Endothelial cell of umbilical vein (primary cell): ENCODE measurements around the gene NEMP1. TPM values are rescaled to one million over a fixed set of nuclear protein-coding genes. Genes with fewer than 3 reads are reported as not detected.

Source experiments
- BruUV-seq: library from RNA; stranded (reverse); fragments of 400-500 nt; replicated peaks from 2 replicates; lab custom pipeline; 2021; lab: Mats Ljungman, UMichigan
- CTCF ChIA-PET: fragments of 300-600, 350-600 bp; sonication (Branson Sonifier 250); formaldehyde crosslinking; loops from one replicate; lab custom pipeline; 2021; ENCODE audit warnings: antibody characterized with exemption, inconsistent platforms; lab: Charles Lee
- POLR2A ChIA-PET: fragments of 300-600, 350-600 bp; sonication (Branson Sonifier 250); formaldehyde crosslinking; loops from one replicate; lab custom pipeline; 2021; ENCODE audit warnings: antibody characterized with exemption, inconsistent platforms; lab: Charles Lee
- DNase-seq: peaks from one replicate; pipeline ENCODE4 v3.0.0-alpha.2; 2011; ENCODE audit warnings: low read depth, low spot score
- FAIRE-seq: peaks from 2 replicates; lab custom pipeline; 2011; peaks lifted over from hg19 to GRCh38; lab: Jason Lieb, UNC
- H2AFZ ChIP-seq: 2 replicates; pipeline ENCODE4 v1.6.0; 2012; ENCODE audit warnings: low read depth, low read length, control low read depth, inconsistent platforms
- H3K27ac ChIP-seq: 2 replicates; pipeline ENCODE4 v1.5.1; 2011; ENCODE audit warnings: low read depth, mild to moderate bottlenecking, control low read depth, low read length, moderate library complexity; ENCODE audit not compliant: insufficient read depth
- H3K27me3 ChIP-seq, 2 experiments: 2 replicates each; pipeline versions ENCODE4 v1.6.0 to v1.6.1; 2011; ENCODE audit warnings: low read length in 2 of 2, mixed read lengths in 1 of 2; ENCODE audit not compliant: control insufficient read depth in 2 of 2, insufficient read depth in 2 of 2
- H3K36me3 ChIP-seq, 2 experiments: 2 replicates in 1 of 2; 3 replicates in 1 of 2; pipeline ENCODE4 v1.5.1; 2011; ENCODE audit warnings: low read length in 2 of 2, mild to moderate bottlenecking in 1 of 2, moderate library complexity in 1 of 2; ENCODE audit not compliant: control insufficient read depth in 2 of 2, insufficient read depth in 2 of 2; ENCODE audit errors: extremely low read depth in 1 of 2
- H3K4me1 ChIP-seq: 3 replicates; pipeline ENCODE4 v1.5.1; 2011; ENCODE audit warnings: mild to moderate bottlenecking, low read length; ENCODE audit not compliant: control insufficient read depth, insufficient read depth; ENCODE audit errors: extremely low read depth
- H3K4me2 ChIP-seq: 2 replicates; pipeline ENCODE4 v1.6.1; 2011; ENCODE audit warnings: low read length, control low read depth, mixed read lengths; ENCODE audit not compliant: insufficient read depth
- H3K4me3 ChIP-seq, 3 experiments: fragments of 200-600 bp in 1 of 3; sonication (generic), shearing (Covaris generic) in 1 of 3; replicated peaks in 1 of 3; 2 replicates each; pipeline ENCODE4 v1.5.1; 2011 to 2016; ENCODE audit warnings: control low read depth in 3 of 3, low read length in 3 of 3, mild to moderate bottlenecking in 2 of 3, inconsistent platforms in 1 of 3, low read depth in 1 of 3, moderate library complexity in 1 of 3; ENCODE audit not compliant: insufficient read depth in 1 of 3
- H3K79me2 ChIP-seq: 2 replicates; pipeline ENCODE4 v1.6.0; 2012; ENCODE audit warnings: low read length, inconsistent platforms; ENCODE audit not compliant: control insufficient read depth, insufficient read depth
- H3K9ac ChIP-seq: replicated peaks from 2 replicates; pipeline ENCODE3; 2011; ENCODE audit warnings: low read length, control low read depth; ENCODE audit not compliant: insufficient read depth; ENCODE audit errors: extremely low read depth
- H3K9me1 ChIP-seq: replicated peaks from 3 replicates; pipeline ENCODE4 v1.6.0; 2011; ENCODE audit warnings: mild to moderate bottlenecking, low read length; ENCODE audit not compliant: control insufficient read depth, insufficient read depth; ENCODE audit errors: extremely low read depth
- H3K9me3 ChIP-seq: replicated peaks from 2 replicates; pipeline ENCODE4 v1.5.1; 2012; ENCODE audit warnings: low read length, inconsistent platforms; ENCODE audit not compliant: control insufficient read depth, insufficient read depth
- H4K20me1 ChIP-seq: replicated peaks from 2 replicates; pipeline ENCODE3; 2011; ENCODE audit warnings: mild to moderate bottlenecking, low read length; ENCODE audit not compliant: control insufficient read depth, insufficient read depth; ENCODE audit errors: extremely low read depth
- EZH2 ChIP-seq: IDR thresholded peaks from 2 replicates; pipeline ENCODE4 v1.6.1; 2012; ENCODE audit warnings: borderline replicate concordance, low read depth, mild to moderate bottlenecking, moderate library complexity, low read length, inconsistent platforms; ENCODE audit not compliant: severe bottlenecking
- FOS ChIP-seq: IDR thresholded peaks from 2 replicates; pipeline ENCODE4 v1.6.1; 2011; ENCODE audit warnings: mild to moderate bottlenecking, low read length, moderate library complexity, borderline replicate concordance; ENCODE audit not compliant: insufficient read depth
- GATA2 ChIP-seq: IDR thresholded peaks from 2 replicates; pipeline ENCODE4 v1.7.0; 2011; ENCODE audit warnings: low read depth, mild to moderate bottlenecking, moderate library complexity, mixed read lengths, low read length; ENCODE audit not compliant: insufficient read length, insufficient read depth
- JUN ChIP-seq: IDR thresholded peaks from 2 replicates; pipeline ENCODE4 v1.6.1; 2011; ENCODE audit warnings: borderline replicate concordance, low read depth; ENCODE audit not compliant: insufficient read length, insufficient read depth
- MYC ChIP-seq: IDR thresholded peaks from one replicate; pipeline ENCODE4 v1.6.1; 2011; ENCODE audit warnings: mild to moderate bottlenecking, low read depth, low read length
- POLR2A ChIP-seq: IDR thresholded peaks from 2 replicates; pipeline ENCODE4 v1.6.1; 2012; ENCODE audit warnings: low read depth, mild to moderate bottlenecking, control low read depth, low read length
- POLR2AphosphoS5 ChIP-seq: IDR thresholded peaks from 2 replicates; pipeline ENCODE4 v1.6.1; 2012; ENCODE audit warnings: low read depth, mild to moderate bottlenecking, control low read depth, low read length, moderate library complexity; ENCODE audit not compliant: insufficient read depth
- dilution Hi-C: fragments of 300-500 bp; cut with MboI; formaldehyde crosslinking; loops from one replicate; pipeline ENCODE4 v1.15.0; 2019; ENCODE audit warnings: low sequenced_read_pairs; ENCODE audit not compliant: extremely low pct_ligation_motif_present
- intact Hi-C: fragments of 100-400 bp; cut with micrococcal nuclease; formaldehyde crosslinking; loops from one replicate; pipeline ENCODE4 v1.10.0; 2022
- polyA plus RNA-seq, 4 experiments: library from polyadenylated mRNA; depleted of rRNA in 3 of 4; stranded (reverse) in 3 of 4; unstranded in 1 of 4; fragments of >200 nt; gene quantifications; 2 replicates each; pipeline versions ENCODE4 v1.2.1 to v1.2.3, GENCODE V29; 2011 to 2012; ENCODE audit warnings: missing spikeins in 1 of 4
- total RNA-seq: library from RNA; stranded (reverse); gene quantifications from 2 replicates; pipeline ENCODE4 v1.2.3, GENCODE V29; 2021
- TF ChIP-seq, protein P1 (sequence below), 2 donors: IDR thresholded peaks; 1 replicate in 1 of 2; 2 replicates in 1 of 2; pipeline ENCODE4 v1.5.1; 2011; ENCODE audit warnings: low read length in 2 of 2, mild to moderate bottlenecking in 2 of 2, moderate library complexity in 2 of 2, control low read depth in 1 of 2, inconsistent platforms in 1 of 2, low read depth in 1 of 2; ENCODE audit not compliant: insufficient read depth in 1 of 2; ENCODE audit errors: extremely low read depth in 1 of 2
- TF ChIP-seq, protein P2 (sequence below): IDR thresholded peaks from 2 replicates; pipeline ENCODE4 v1.6.1; 2011; ENCODE audit not compliant: insufficient read depth, insufficient read length

Gene NEMP1
- total and polyA plus RNA-seq, 2 donors (not counting 3 experiments of a cell fraction or from before 2014, with no cell fraction given): 10.8 to 21.5 TPM

DNA sequence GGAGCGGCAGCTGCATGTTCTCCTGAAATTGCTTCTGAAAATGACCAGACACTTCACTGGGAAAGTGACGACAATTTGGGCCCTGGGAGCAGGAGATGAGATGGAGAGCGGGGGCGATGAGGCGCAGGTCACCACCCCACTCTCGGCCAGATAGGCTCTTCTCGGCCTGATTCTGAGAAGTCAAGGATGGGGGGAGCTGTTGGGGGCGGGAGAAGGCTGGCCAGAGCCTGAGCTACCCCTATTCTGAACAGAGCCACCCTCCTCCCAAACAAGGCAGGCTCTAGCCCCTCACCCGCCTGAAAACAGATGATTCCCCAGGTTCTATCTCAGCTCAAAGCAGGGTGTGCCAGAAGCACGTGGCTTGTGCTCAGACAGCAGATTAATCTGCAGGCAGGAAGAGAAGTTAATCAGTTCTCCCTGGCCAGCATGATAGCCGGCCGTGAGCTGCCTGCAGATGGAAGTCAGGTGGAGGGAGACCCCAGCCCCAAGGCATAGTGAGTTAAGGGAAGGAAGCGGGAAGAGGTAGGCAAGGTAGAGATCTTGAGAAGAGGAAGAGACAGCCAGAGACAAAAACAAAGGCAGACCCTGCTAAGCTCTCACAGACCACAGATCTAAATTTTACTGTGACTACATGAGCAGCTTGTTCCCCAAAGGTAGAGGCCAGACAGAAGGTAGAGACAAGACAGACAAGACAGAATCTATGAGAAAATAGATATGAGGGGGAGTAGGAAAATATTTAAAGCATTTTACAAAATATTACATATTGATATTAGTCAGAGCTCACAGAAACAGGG is 51.4 kb downstream of the NEMP1 start:
- CTCF ChIA-PET: interaction anchor here (0.9 to 2.0 kb wide), 4 partner anchors 9 to 97 kb away, joined by 3 to 5 read pairs (median 4); partner anchors contain the start of gene TAC3
- H3K36me3 ChIP-seq: no peaks in the 10 kb centered on the region
- no peak overlapping the region for H3K4me2 ChIP-seq
- H3K27ac ChIP-seq: no peak overlapping the region
- DNase-seq (no peak), FAIRE-seq (no peak)
- H4K20me1 ChIP-seq: no peaks in the 10 kb centered on the region
- BruUV-seq: no TSS peak
- no peaks in the 10 kb centered on the region for H3K4me1 ChIP-seq
- H3K79me2 ChIP-seq: no peaks in the 10 kb centered on the region
- POLR2A ChIA-PET: no interaction called here
- no peak overlapping the region for H3K9ac ChIP-seq
- TF ChIP-seq MYC (no peak), POLR2AphosphoS5 (no peak), JUN (no peak), POLR2A (no peak), GATA2 (no peak), EZH2 (no peak), FOS (no peak)
- TF ChIP-seq, protein P1, sequence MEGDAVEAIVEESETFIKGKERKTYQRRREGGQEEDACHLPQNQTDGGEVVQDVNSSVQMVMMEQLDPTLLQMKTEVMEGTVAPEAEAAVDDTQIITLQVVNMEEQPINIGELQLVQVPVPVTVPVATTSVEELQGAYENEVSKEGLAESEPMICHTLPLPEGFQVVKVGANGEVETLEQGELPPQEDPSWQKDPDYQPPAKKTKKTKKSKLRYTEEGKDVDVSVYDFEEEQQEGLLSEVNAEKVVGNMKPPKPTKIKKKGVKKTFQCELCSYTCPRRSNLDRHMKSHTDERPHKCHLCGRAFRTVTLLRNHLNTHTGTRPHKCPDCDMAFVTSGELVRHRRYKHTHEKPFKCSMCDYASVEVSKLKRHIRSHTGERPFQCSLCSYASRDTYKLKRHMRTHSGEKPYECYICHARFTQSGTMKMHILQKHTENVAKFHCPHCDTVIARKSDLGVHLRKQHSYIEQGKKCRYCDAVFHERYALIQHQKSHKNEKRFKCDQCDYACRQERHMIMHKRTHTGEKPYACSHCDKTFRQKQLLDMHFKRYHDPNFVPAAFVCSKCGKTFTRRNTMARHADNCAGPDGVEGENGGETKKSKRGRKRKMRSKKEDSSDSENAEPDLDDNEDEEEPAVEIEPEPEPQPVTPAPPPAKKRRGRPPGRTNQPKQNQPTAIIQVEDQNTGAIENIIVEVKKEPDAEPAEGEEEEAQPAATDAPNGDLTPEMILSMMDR (IDR thresholded peaks at IDR 0.05; ENCODE audit: extremely low read depth in 1 of 2, insufficient read depth in 1 of 2, low read depth in 1 of 2, low read length in 2 of 2): no peak
- TF ChIP-seq, protein P2, sequence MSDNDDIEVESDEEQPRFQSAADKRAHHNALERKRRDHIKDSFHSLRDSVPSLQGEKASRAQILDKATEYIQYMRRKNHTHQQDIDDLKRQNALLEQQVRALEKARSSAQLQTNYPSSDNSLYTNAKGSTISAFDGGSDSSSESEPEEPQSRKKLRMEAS: no peak
- no peak overlapping the region for H3K4me3 ChIP-seq
- intact Hi-C loops: no loop called here
- H2AFZ ChIP-seq: no peak overlapping the region
- H3K9me1 ChIP-seq: no peaks in the 10 kb centered on the region
- dilution Hi-C loops: no loop called here
- H3K9me3 ChIP-seq: no peaks in the 10 kb centered on the region
- peaks cover 14 to 16% of the 10 kb centered on the region in 2 experiments for H3K27me3 ChIP-seq
